Neutrophil (primary cell): ENCODE data around the gene CLMP.

ENCODE experiments used
- H3K27ac ChIP-seq: fragments of 200-600 bp; sonication (generic); 2 replicates; pipeline ENCODE4 v1.5.1; 2016; ENCODE audit warnings: mild to moderate bottlenecking, moderate library complexity
- H3K27me3 ChIP-seq: fragments of 200-600 bp; sonication (generic); 2 replicates; pipeline ENCODE4 v1.6.0; 2016; ENCODE audit warnings: mild to moderate bottlenecking
- H3K36me3 ChIP-seq: fragments of 200-600 bp; sonication (generic); 2 replicates; pipeline ENCODE4 v1.5.1; 2017
- H3K4me1 ChIP-seq, 2 experiments: fragments of 200-600 bp in 1 of 2; sonication (generic) in 1 of 2; 1 replicate in 1 of 2; 2 replicates in 1 of 2; pipeline versions ENCODE4 v1.5.1 to v1.6.1; 2013 to 2016; ENCODE audit warnings: low read depth in 1 of 2, low read length in 1 of 2, mild to moderate bottlenecking in 1 of 2, moderate library complexity in 1 of 2; ENCODE audit not compliant: control insufficient read depth in 1 of 2, insufficient read depth in 1 of 2
- H3K4me3 ChIP-seq, 2 experiments: fragments of 200-600 bp in 1 of 2; sonication (generic) in 1 of 2; 1 replicate in 1 of 2; 2 replicates in 1 of 2; pipeline ENCODE4 v1.5.1; 2013 to 2016; ENCODE audit warnings: low read depth in 1 of 2, low read length in 1 of 2, mild to moderate bottlenecking in 1 of 2, moderate library complexity in 1 of 2
- H3K9me3 ChIP-seq: fragments of 200-600 bp; sonication (generic); 2 replicates; pipeline ENCODE4 v1.5.1; 2016
- CTCF ChIP-seq: fragments of 200-600 bp; sonication (generic); IDR thresholded peaks from 2 replicates; pipeline ENCODE4 v1.5.1; 2016; ENCODE audit warnings: antibody characterized with exemption

CLMP gene

GRCh38 chr11:123187248-123187647 is 7.8 kb downstream of the CLMP start:
- Histone ChIP-seq H3K27ac (no peak overlapping the region), H3K4me3 (no peak overlapping the region), H3K36me3 (no peaks in the 10 kb centered on the region), H3K9me3 (no peaks in the 10 kb centered on the region), H3K4me1 (no peaks in the 10 kb centered on the region), H3K27me3 (peaks cover 94% of the 10 kb centered on the region)
- TF ChIP-seq CTCF: no peak

DNA sequence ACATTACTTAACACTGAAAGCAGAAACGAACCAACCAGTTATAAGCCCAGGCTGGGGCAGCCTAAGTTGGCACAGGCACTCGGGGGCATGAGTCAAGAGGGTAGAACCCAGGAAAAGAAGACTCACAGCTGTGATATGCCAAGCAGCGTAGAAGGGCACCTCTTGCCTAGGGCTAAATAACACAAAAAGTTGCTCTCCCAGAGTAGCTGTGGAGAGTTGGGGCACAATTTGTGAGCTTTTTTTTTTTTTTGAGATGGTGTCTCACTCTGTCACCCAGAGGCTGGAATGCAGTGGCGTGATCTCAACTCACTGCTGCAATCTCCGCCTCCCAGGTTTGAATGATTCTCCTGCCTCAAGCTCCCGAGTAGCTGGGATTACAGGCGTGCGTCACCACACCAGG is 8.8 kb downstream of the CLMP start:
- no peak for TF ChIP-seq CTCF
- Histone ChIP-seq H3K4me3 (no peak overlapping the region), H3K4me1 (no peaks in the 10 kb centered on the region), H3K9me3 (no peaks in the 10 kb centered on the region), H3K27me3 (peaks cover 92% of the 10 kb centered on the region), H3K36me3 (no peaks in the 10 kb centered on the region), H3K27ac (no peak overlapping the region)

DNA sequence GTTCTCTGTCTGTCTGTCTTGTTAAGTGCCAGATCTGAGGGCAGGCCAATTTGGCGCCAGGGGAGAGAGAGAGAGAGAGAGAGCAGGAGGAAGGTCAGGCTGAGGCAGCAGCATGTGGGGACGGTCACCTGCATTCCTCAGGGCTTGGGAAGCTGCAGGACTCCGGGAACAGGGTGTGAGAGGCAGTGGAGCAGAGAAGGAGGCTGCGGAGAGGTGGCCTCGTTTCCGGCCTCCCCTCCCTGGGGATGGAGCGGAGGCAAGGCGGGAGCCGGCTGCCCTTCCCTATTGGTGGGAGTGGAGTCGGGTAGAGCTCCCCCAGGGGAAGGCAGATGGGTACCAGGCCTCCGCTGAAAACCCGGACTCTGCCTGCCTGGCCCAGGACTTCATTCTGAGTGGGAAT is 9.7 kb downstream of the CLMP start:
- Histone ChIP-seq H3K4me3 (no peak overlapping the region), H3K36me3 (no peaks in the 10 kb centered on the region), H3K27me3 (peaks cover 82% of the 10 kb centered on the region), H3K27ac (no peak overlapping the region), H3K9me3 (no peaks in the 10 kb centered on the region), H3K4me1 (no peaks in the 10 kb centered on the region)
- no peak for TF ChIP-seq CTCF

- H3K27ac ChIP-seq: no peak overlapping the region
Observed at GRCh38 chr11:123184531-123184930, 10.5 kb downstream of the CLMP start.

DNA sequence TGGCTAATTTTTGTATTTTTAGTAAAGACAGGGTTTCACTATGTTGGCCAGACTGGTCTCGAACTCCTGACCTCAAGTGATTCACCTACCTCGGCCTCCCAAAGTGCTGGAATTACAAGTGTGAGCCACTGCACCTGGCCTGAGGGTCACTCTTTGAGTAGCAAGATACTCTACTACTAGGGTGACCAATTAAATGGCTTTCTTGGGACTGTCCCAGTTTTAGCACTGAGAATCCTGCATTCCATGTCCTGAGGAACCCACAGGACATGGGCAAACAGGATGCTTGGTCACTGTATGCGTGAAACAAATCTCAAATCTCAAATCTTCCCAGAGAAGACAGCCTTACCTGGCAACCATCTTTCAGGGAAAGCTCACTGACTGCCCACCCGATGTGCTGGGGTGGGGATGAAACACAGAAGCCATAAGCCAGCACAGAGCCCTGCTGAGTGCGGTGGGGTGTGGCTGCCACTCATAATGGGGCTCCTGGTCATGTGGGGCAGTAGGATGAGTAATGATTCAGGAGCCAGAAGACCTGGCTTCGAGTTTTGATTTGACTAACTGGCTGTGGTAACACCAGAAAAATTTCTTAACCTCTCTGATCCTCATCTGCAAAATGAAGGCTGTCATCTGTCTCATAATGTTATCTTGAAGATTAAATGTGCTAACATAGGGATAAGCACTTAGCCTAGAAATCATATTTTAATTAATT is 11.5 kb downstream of the CLMP start:
- Histone ChIP-seq H3K36me3 (no peaks in the 10 kb centered on the region), H3K27ac (no peak overlapping the region), H3K27me3 (peaks cover 64% of the 10 kb centered on the region), H3K9me3 (no peaks in the 10 kb centered on the region), H3K4me3 (no peak overlapping the region), H3K4me1 (no peaks in the 10 kb centered on the region)
- no peak for TF ChIP-seq CTCF

More at GRCh38 chr11:123184531-123184930, 10.5 kb downstream of the CLMP start:
- Histone ChIP-seq H3K27me3 (peaks cover 74% of the 10 kb centered on the region), H3K9me3 (no peaks in the 10 kb centered on the region), H3K36me3 (no peaks in the 10 kb centered on the region), H3K4me1 (no peaks in the 10 kb centered on the region), H3K4me3 (no peak overlapping the region)
- TF ChIP-seq CTCF: no peak
